Measurements from ENCODE around the gene IL36RN. TPM values are rescaled to one million over a fixed set of nuclear protein-coding genes. Genes with fewer than 3 reads are reported as not detected.
A peak's percentile ranks its signal among the peaks of the same experiment; 100 is the strongest.

Gene IL36RN
- total RNA-seq, 2 donors from 2014 or later: not detected

- DNase-seq: no peak
- ATAC-seq: no peak
- intact Hi-C loops (cut with DNase I, micrococcal nuclease): no loop called here
Observed at GRCh38 chr2:113039719-113040118, 19.3 kb upstream of the IL36RN start.

- no peak for DNase-seq
- intact Hi-C loops (cut with DNase I, micrococcal nuclease): no loop called here
- ATAC-seq: peak; percentile 48
Observed at GRCh38 chr2:113041871-113042270, 17.1 kb upstream of the IL36RN start.

- ATAC-seq (no peak), DNase-seq (no peak)
- intact Hi-C loops (cut with DNase I, micrococcal nuclease): no loop called here
Observed at GRCh38 chr2:113046465-113046864, 12.5 kb upstream of the IL36RN start.

GRCh38 chr2:113050921-113051895 is 7.8 kb upstream of the IL36RN start:
- ATAC-seq: no peak
- intact Hi-C loops (cut with DNase I, micrococcal nuclease): no loop called here
- no peak for DNase-seq

- no peak for DNase-seq
- intact Hi-C loops (cut with DNase I, micrococcal nuclease): no loop called here
- ATAC-seq: no peak
Observed at GRCh38 chr2:113052396-113052917, 6.5 kb upstream of the IL36RN start, which contains the start of gene IL36B. Gene IL36B (minus strand): TSS chr2:113052867.

GRCh38 chr2:113053666-113054065 is 5.3 kb upstream of the IL36RN start:
- DNase-seq: no peak
- no peak for ATAC-seq
- intact Hi-C loops (cut with DNase I, micrococcal nuclease): no loop called here

- no peak for ATAC-seq
- no peak for DNase-seq
- intact Hi-C loops (cut with DNase I, micrococcal nuclease): no loop called here
Observed at GRCh38 chr2:113054066-113054465, 4.9 kb upstream of the IL36RN start.

GRCh38 chr2:113056521-113056920 is 2.5 kb upstream of the IL36RN start:
- intact Hi-C loops (cut with DNase I, micrococcal nuclease): no loop called here
- DNase-seq (no peak), ATAC-seq (no peak)

GRCh38 chr2:113057117-113057516 is 1.9 kb upstream of the IL36RN start:
- DNase-seq: no peak

GRCh38 chr2:113058411-113058994 is 495 bp upstream of the IL36RN start:
- intact Hi-C loops (cut with DNase I, micrococcal nuclease): no loop called here
- ATAC-seq (no peak), DNase-seq (no peak)

More at GRCh38 chr2:113057117-113057516, 1.9 kb upstream of the IL36RN start:
- intact Hi-C loops (cut with DNase I, micrococcal nuclease): no loop called here
- peak; percentile 29 for ATAC-seq

- intact Hi-C loops (cut with DNase I, micrococcal nuclease): no loop called here
- no peak for ATAC-seq
- no peak for DNase-seq
Observed at GRCh38 chr2:113060396-113060795, 1.4 kb downstream of the IL36RN start.

GRCh38 chr2:113060796-113061195 is 1.8 kb downstream of the IL36RN start:
- DNase-seq (no peak), ATAC-seq (no peak)
- intact Hi-C loops (cut with DNase I, micrococcal nuclease): no loop called here

GRCh38 chr2:113061241-113061640 is 2.2 kb downstream of the IL36RN start:
- ATAC-seq (no peak), DNase-seq (no peak)
- intact Hi-C loops (cut with DNase I, micrococcal nuclease): no loop called here

- intact Hi-C loops (cut with DNase I, micrococcal nuclease): no loop called here
- no peak for ATAC-seq
Observed at GRCh38 chr2:113061896-113062770, 3.1 kb downstream of the IL36RN start.

GRCh38 chr2:113064281-113064680 is 5.3 kb downstream of the IL36RN start:
- no peak for DNase-seq
- no peak for ATAC-seq
- intact Hi-C loops (cut with DNase I, micrococcal nuclease): no loop called here

More at GRCh38 chr2:113061896-113062770, 3.1 kb downstream of the IL36RN start:
- no peak for DNase-seq

- intact Hi-C loops (cut with DNase I, micrococcal nuclease): no loop called here
- no peak for DNase-seq
- no peak for ATAC-seq
Observed at GRCh38 chr2:113064898-113065297, 5.9 kb downstream of the IL36RN start.

- intact Hi-C loops (cut with DNase I, micrococcal nuclease): no loop called here
- ATAC-seq (no peak), DNase-seq (no peak)
Observed at GRCh38 chr2:113067681-113068080, 8.7 kb downstream of the IL36RN start, which contains the start of gene IL1F10. Gene IL1F10 (plus strand): TSS chr2:113067970. CDS start chr2:113072739, 4,769 bp downstream.

GRCh38 chr2:113068249-113068648 is 9.3 kb downstream of the IL36RN start:
- no peak for DNase-seq
- intact Hi-C loops (cut with DNase I, micrococcal nuclease): no loop called here
- ATAC-seq: no peak
